HG03045 (cell line): Measurements from ENCODE around the gene C3orf22.

ENCODE experiments used
- ATAC-seq: cut with Tn5 transposase; IDR thresholded peaks from one replicate; pipeline ENCODE4 v1.9.1; 2021; ENCODE audit warnings: mild to moderate bottlenecking, moderate library complexity; ENCODE audit not compliant: unreplicated experiment

Gene C3orf22

GRCh38 chr3:126528800-126529541, 29.8 kb downstream of the C3orf22 start:
- no peak for ATAC-seq

DNA sequence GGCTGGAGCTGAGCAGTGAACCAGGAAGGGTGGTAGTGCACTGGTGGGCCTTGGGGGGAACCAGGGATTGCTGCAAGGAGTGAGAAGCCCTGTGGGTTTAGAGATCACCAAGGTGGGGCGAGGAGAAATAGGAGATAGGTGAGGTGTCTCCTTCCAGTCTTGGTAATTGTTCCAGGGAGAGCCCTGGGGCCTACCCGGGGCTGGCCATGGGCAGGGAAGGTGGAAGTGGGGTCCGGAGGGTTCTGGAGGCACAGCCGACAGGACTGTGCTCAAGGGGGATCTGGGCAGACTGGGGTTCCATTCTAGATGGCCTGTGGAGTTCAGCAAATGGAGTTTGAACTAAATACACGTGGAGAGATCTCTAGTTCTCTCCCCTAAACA, 30.3 kb downstream of the C3orf22 start:
- no peak for ATAC-seq

DNA sequence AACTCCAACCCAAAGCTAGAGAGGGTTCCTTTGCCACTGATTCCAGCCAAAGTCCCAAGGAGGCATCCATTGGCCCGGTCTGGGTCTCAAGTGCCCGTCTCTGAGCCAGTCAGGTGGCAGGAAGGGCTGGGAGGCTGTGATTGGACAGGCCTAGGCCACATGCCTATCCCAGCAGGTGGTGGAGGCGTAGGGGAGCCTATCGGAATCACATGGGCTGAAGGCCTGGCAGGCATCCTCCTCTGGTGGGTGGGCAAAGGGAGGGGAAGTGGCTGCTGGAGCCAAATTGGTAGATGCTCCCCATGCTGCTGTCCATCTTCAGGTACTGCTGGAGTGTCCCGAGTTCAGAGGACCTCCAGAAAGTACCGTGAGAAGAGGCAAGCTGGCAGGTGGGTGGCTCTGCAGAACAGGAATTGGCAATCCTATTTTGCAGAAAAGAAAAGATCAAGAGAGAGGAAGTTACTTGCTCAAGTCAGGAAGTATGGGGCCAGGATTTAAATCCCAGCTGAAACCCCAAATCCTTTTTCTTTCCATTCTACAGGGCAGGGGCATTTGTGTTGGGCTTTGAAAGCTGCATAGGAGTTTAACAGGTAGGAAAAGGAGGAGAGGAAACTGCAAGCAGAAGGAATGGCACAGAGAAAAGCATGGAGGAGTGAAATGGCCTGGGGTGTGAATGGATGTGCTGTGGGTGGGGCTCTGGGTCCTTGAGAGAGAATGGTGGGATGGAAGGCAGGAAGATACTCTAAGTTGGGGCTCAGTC, 31.1 kb downstream of the C3orf22 start:
- no peak for ATAC-seq

DNA sequence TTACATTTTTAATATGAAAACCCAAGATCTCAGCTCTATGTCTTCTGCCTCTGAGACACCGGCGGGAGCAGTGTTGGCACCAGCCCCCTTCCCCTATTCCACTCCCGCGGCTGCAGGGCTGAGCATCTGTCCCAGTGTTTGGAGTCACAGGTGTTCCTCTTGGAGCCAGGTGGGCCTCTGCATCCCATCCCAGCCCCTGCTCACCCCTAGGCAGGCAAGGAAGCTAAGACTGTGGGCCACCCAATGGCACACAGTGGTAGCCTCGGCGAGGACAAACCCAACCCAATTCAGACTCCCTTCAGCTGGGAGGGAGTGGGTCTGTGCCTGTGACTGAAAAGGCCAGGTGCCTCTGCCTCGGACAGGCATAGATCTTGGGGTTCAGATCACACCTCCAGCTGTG, 31.7 kb downstream of the C3orf22 start:
- ATAC-seq, result no peak

DNA sequence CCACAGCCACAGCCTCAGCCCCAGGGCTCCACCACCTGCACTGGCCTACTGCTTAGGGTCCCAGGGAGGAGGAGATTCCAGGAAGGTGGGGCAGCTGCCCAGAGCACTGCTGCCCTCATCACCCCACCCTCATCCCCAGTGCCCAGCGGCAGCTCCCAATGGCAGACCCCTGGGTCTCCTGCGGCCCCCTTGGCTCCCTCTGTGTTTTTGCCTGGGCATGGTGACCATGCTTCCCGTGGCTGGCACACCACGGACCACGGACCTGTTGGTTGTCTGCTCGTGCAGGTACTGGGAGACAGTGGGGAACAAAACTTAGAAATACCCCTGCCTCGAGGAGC, 32.1 kb downstream of the C3orf22 start:
- ATAC-seq, result no peak

DNA sequence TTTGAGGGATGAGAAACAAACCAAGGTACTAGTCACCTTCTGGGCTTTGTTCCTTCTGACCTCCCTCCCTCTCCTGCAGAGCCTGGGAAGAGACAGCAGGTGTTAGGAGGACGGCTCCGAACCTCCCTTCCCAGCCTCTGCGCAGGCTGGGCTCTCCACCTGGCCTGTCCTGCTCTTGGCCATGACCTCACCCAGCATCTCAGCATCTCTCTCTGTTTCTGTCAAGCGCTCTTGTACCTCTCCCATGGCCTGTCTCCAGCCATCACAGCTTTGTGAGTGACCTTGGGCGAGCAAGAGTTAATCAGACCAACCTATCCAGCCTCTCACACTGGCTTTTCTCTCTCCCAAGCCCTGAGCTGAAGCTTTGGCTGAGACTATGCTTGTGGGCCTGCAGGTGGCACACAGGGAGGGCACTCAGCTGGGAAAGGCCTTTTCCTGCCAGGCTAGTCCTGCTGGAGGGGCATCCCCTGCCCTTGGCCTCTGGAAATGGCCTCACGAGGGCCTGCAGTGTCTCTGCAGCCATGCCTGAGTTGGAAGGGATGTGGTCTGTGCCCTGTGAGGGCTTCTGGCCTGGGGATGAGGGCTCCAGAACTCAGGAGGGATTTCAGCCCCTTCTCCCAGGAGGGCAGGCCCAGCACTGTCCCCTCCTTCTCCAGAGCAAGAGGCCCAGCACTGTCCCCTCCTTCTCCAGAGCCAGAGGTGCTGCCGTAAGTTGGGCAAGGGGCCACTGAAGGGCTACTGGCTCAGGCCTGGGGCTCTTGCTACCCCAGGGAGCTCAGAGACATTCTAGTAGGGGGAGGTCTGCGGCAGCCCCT, 32.7 kb downstream of the C3orf22 start:
- ATAC-seq, result no peak

- no peak for ATAC-seq
Observed at GRCh38 chr3:126525091-126525852, 33.5 kb downstream of the C3orf22 start.

DNA sequence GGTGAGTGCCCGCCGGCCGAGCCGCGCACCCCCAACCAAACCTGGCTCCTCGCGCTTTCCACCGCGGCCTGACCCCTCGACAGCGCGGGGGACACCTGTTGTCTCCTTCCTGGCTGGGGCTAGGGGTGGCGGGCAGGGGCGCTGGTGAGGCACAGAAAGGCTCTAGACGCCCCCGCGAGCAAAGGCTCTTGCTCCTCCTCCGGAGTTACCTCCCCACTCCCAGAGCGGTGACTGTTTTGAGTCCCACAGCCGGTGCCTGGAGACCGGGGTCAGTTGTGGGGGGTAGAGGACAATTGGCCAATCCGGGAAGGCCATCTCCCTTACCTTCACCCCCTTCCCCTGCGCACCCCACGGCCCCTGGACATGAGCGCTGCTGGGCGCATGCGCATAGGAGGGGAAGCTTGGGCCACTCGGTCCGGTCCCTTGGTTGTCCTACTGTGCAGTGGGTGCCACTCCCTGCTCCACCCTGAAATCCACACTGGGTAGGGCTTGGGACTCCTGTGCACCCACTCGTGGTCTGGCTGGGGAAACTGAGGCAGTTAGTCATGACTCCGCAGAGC, 34.2 kb downstream of the C3orf22 start:
- ATAC-seq, result no peak

GRCh38 chr3:126523745-126524428, 34.8 kb downstream of the C3orf22 start, which contains the start of gene CHST13:
TSS of gene CHST13 (plus strand) at chr3:126524155. CDS start at chr3:126524333, 178 bp downstream.
- ATAC-seq, result no peak

- no peak for ATAC-seq
Observed at GRCh38 chr3:126522363-126522788, 36.4 kb downstream of the C3orf22 start.

DNA sequence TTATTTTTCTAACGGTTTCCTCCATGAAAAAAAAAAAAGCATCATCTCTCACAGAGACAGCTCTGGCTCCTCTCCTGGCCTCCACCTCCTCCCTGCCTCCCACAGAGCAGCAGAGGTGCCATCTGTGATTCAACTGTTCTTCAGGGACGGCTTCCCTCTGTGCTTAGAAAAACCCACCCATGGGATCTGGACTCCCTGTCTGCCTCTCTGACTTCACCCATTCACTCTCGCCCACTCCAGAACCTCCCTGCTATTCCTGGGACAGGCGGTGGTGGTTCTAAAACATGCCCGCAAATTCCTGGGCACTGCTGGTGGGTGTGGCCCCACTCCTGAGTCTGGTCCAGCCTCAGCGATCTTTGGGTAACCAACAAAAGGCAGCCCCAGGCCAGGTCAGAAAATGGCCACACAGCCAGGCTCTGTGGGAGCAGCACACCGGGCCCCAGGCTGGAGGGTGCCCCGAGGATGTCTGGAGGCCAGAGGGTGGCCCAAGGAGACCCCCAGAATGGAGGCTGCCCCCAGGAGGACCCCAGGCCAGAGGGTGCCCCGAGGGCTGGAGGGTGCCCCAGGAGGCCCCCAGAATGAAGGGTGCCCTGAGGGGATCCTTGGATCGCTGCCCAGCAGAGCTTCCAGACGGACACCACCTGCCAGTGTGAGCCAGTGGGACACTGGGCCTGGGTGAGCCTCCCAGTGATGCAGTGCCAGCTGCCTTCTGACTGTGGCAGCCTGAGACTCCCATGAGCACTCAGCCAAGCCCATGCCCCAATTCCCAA, 37.4 kb downstream of the C3orf22 start:
- ATAC-seq, result no peak

DNA sequence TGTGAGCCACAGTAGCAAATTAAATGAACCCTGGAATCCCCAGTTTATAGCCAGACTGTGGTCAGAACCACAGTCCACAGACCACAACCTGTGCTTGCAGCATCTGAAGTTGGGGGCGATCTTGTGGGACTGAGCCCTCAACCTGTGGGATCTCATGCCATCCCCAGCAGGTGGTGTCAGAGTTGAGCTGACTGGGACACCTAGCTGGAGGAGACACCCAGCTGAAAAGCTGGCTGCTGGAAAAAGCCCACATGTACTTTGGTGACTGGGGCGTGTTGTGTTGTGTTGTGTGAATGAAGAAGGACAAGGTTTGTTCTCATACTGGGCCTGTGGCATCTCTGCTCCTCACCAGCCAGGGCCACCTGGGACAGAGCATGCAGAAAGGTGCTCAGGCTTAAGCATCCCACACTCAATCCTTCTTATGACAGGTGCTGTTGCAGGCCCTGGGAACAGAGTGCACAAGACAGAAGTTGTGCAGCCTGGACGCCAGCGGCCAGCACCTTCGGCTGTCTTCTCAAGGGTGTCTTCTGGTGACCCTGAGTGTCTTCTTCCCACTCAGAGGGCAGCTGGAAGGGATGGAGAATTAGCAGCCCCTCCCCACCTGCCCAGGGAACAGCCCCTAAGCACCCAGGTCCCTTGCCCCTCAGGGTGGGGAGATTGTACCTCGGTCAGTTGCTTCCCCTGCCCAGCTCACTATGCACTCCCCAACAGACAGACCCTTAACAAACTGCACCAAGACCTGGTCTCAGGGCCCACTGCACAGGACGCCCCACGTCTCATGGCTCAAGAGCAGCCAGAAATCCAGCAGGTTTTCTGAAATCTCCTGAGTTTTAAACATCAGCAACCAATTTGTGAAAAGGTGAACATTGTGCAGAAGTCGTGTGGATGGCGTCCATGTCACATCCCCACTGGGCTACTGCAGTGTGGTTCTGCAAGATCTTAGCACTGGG, 39.0 kb downstream of the C3orf22 start:
- ATAC-seq, result no peak

DNA sequence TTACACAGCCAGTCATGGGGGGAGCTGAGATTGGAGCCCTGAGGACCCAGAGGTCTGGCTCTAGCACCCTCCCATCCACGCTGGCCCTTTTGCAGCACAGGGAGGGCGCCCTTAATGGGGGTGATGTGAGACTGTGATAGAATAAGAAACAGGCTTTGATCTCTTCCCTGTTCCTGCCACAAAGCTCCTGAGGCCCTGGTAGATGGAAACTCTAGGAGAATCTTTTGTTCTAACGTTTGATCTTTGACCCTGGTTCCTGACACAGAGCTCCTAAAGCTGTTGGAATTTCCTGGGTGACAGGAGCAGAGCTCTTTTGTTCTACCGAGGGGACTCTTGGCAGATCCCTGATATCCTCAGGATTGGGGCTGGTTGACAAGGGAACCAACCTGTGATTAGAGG, 40.0 kb downstream of the C3orf22 start:
- ATAC-seq, result no peak

DNA sequence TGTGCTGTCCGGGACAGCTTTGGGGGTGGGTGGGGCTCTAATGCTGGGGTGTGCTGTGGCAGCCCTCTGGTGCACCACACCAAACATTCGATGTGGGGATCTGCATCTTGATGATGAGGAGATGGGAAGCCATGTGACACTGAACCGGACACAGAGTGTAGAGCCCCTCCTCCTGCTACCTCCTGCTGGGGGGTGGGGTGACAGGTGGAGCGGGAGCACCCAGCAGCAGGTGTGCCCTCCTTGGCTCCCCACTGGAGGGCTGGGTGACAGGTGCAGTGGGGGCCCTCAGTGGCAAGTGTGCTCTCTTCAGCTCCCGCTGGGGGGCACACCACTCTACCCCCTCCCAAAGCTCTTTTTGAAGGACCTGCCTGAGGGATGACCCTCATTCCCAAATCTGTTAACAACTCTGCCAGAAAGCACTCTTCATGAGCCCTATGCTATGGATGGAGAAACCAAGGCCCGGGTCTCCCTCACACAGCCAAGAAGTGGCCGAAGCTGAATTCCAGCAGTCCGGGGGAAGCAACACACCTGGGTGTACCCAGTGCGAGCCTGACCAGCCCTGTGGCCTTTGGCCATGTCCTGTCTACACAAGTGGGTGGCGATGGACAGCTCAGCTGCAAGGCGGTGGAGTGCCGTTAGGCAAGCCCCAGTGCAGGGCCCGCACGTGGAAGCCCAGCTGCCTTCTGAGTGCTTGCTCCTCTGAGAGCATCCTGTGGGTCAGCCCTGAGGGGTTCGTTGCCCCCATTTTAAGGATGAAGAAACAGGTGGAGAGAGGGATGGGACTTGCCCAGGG, 40.5 kb downstream of the C3orf22 start:
- ATAC-seq, result no peak

- ATAC-seq, result no peak
Observed at GRCh38 chr3:126517291-126517951, 41.3 kb downstream of the C3orf22 start, which contains the start of gene UROC1. TSS of gene UROC1 (minus strand) at chr3:126517773. CDS start at chr3:126517719, 54 bp downstream.

- ATAC-seq, result no peak
Observed at GRCh38 chr3:126516936-126517290, 41.8 kb downstream of the C3orf22 start.
